Stimulated activated naive CD8-positive, alpha-beta T cell treated with anti-CD3 and anti-CD28 coated beads, Interleukin-15, Interleukin-2, amounts not matched to agents 100 ng/mL and 50 ng/mL, for 24 hours (primary cell): ENCODE results near the gene TSEN34.
A peak's percentile ranks its signal among the peaks of the same experiment; 100 is the strongest.
"Not testable (repeated sequence)": the region's sequence is repeated elsewhere in the genome, so short reads cannot be mapped to it uniquely, and the experiment has no call there.

Source experiments
- H3K27ac Mint-ChIP-seq: one replicate; pipeline ENCODE4 v1.8.0; 2021; ENCODE audit warnings: mild to moderate bottlenecking, mixed read lengths
- H3K27me3 Mint-ChIP-seq: one replicate; pipeline ENCODE4 v1.8.0; 2021; ENCODE audit warnings: mixed read lengths
- H3K36me3 Mint-ChIP-seq: one replicate; pipeline ENCODE4 v1.8.0; 2021; ENCODE audit warnings: low read depth, mixed read lengths
- H3K4me1 Mint-ChIP-seq: one replicate; pipeline ENCODE4 v1.8.0; 2021; ENCODE audit warnings: low read depth, mixed read lengths
- H3K4me3 Mint-ChIP-seq: one replicate; pipeline ENCODE4 v1.8.0; 2021; ENCODE audit warnings: mild to moderate bottlenecking, mixed read lengths
- H3K9me3 Mint-ChIP-seq: one replicate; pipeline ENCODE4 v1.8.0; 2021; ENCODE audit warnings: mixed read lengths

The TSEN34 gene

GRCh38 chr19:54156490-54156889 is 34.6 kb upstream of the TSEN34 start:
- Mint-ChIP-seq H3K27me3 (no peaks in the 10 kb centered on the region), H3K36me3 (peaks cover 42% of the 10 kb centered on the region), H3K27ac (no peak overlapping the region), H3K9me3 (no peaks in the 10 kb centered on the region), H3K4me3 (no peak overlapping the region), H3K4me1 (peaks cover 61% of the 10 kb centered on the region)

- H3K4me1 Mint-ChIP-seq: peaks cover 66% of the 10 kb centered on the region
- H3K9me3 Mint-ChIP-seq: no peaks in the 10 kb centered on the region
- H3K36me3 Mint-ChIP-seq: peaks cover 38% of the 10 kb centered on the region
- H3K27ac Mint-ChIP-seq: peak overlapping the region; percentile 71
- H3K4me3 Mint-ChIP-seq: no peak overlapping the region
- no peaks in the 10 kb centered on the region for H3K27me3 Mint-ChIP-seq
Observed at GRCh38 chr19:54156953-54157352, 34.2 kb upstream of the TSEN34 start.

GRCh38 chr19:54158812-54159351 is 32.2 kb upstream of the TSEN34 start:
- H3K36me3 Mint-ChIP-seq: peaks cover 30% of the 10 kb centered on the region
- H3K9me3 Mint-ChIP-seq: no peaks in the 10 kb centered on the region
- peaks cover 75% of the 10 kb centered on the region for H3K4me1 Mint-ChIP-seq
- peak overlapping the region; percentile 99 for H3K27ac Mint-ChIP-seq
- H3K27me3 Mint-ChIP-seq: peaks cover 6% of the 10 kb centered on the region
- H3K4me3 Mint-ChIP-seq: peak overlapping the region; percentile 97

- Mint-ChIP-seq H3K9me3 (no peaks in the 10 kb centered on the region), H3K4me3 (peak within 1 kb of the TSS; percentile 97), H3K36me3 (peaks cover 23% of the 10 kb centered on the region), H3K27ac (peak within 1 kb of the TSS; percentile 99), H3K4me1 (peaks cover 75% of the 10 kb centered on the region), H3K27me3 (peaks cover 11% of the 10 kb centered on the region)
Observed at GRCh38 chr19:54159352-54160181, 31.5 kb upstream of the TSEN34 start, which contains the start of gene LENG1. Gene LENG1 (minus strand): TSS chr19:54159721. CDS start chr19:54159695, 26 bp downstream.

- H3K36me3 Mint-ChIP-seq: peaks cover 18% of the 10 kb centered on the region
- H3K9me3 Mint-ChIP-seq: no peaks in the 10 kb centered on the region
- H3K4me3 Mint-ChIP-seq: peak overlapping the region; percentile 97
- peaks cover 72% of the 10 kb centered on the region for H3K4me1 Mint-ChIP-seq
- peak overlapping the region; percentile 99 for H3K27ac Mint-ChIP-seq
- peaks cover 13% of the 10 kb centered on the region for H3K27me3 Mint-ChIP-seq
Observed at GRCh38 chr19:54160182-54160811, 30.8 kb upstream of the TSEN34 start.

- H3K9me3 Mint-ChIP-seq: no peaks in the 10 kb centered on the region
- H3K27ac Mint-ChIP-seq: peak overlapping the region; percentile 99
- peak overlapping the region; percentile 97 for H3K4me3 Mint-ChIP-seq
- H3K27me3 Mint-ChIP-seq: peaks cover 18% of the 10 kb centered on the region
- peaks cover 15% of the 10 kb centered on the region for H3K36me3 Mint-ChIP-seq
- peaks cover 72% of the 10 kb centered on the region for H3K4me1 Mint-ChIP-seq
Observed at GRCh38 chr19:54160854-54161253, 30.3 kb upstream of the TSEN34 start.

- H3K9me3 Mint-ChIP-seq: no peaks in the 10 kb centered on the region
- H3K36me3 Mint-ChIP-seq: peaks cover 3% of the 10 kb centered on the region
- peak overlapping the region; percentile 79 for H3K4me3 Mint-ChIP-seq
- peaks cover 19% of the 10 kb centered on the region for H3K27me3 Mint-ChIP-seq
- peak overlapping the region; percentile 38 for H3K27ac Mint-ChIP-seq
- H3K4me1 Mint-ChIP-seq: peaks cover 67% of the 10 kb centered on the region
Observed at GRCh38 chr19:54162241-54162805, 28.8 kb upstream of the TSEN34 start.

GRCh38 chr19:54162884-54163283 is 28.2 kb upstream of the TSEN34 start:
- Mint-ChIP-seq H3K9me3 (no peaks in the 10 kb centered on the region), H3K27ac (no peak overlapping the region), H3K36me3 (peaks cover 3% of the 10 kb centered on the region), H3K27me3 (peaks cover 19% of the 10 kb centered on the region), H3K4me3 (peak overlapping the region; percentile 79), H3K4me1 (peaks cover 63% of the 10 kb centered on the region)

- no peak overlapping the region for H3K27ac Mint-ChIP-seq
- H3K9me3 Mint-ChIP-seq: no peaks in the 10 kb centered on the region
- H3K36me3 Mint-ChIP-seq: peaks cover 1% of the 10 kb centered on the region
- H3K4me3 Mint-ChIP-seq: peak overlapping the region; percentile 57
- H3K4me1 Mint-ChIP-seq: peaks cover 48% of the 10 kb centered on the region
- H3K27me3 Mint-ChIP-seq: peaks cover 19% of the 10 kb centered on the region
Observed at GRCh38 chr19:54164369-54165068, 26.6 kb upstream of the TSEN34 start.

GRCh38 chr19:54165222-54165621 is 25.9 kb upstream of the TSEN34 start:
- Mint-ChIP-seq H3K27me3 (peaks cover 19% of the 10 kb centered on the region), H3K4me3 (no peak overlapping the region), H3K27ac (no peak overlapping the region), H3K9me3 (no peaks in the 10 kb centered on the region), H3K36me3 (no peaks in the 10 kb centered on the region), H3K4me1 (peaks cover 41% of the 10 kb centered on the region)

- H3K27me3 Mint-ChIP-seq: peaks cover 13% of the 10 kb centered on the region
- no peaks in the 10 kb centered on the region for H3K9me3 Mint-ChIP-seq
- H3K4me1 Mint-ChIP-seq: peaks cover 13% of the 10 kb centered on the region
- no peak overlapping the region for H3K27ac Mint-ChIP-seq
- no peaks in the 10 kb centered on the region for H3K36me3 Mint-ChIP-seq
- no peak overlapping the region for H3K4me3 Mint-ChIP-seq
Observed at GRCh38 chr19:54168174-54168917, 22.8 kb upstream of the TSEN34 start.

GRCh38 chr19:54169149-54169740 is 21.9 kb upstream of the TSEN34 start:
- Mint-ChIP-seq H3K4me3 (no peak overlapping the region), H3K9me3 (no peaks in the 10 kb centered on the region), H3K36me3 (no peaks in the 10 kb centered on the region), H3K4me1 (peaks cover 7% of the 10 kb centered on the region), H3K27ac (no peak overlapping the region), H3K27me3 (peaks cover 11% of the 10 kb centered on the region)

- not testable (repeated sequence) for H3K27me3 Mint-ChIP-seq, H3K4me1 Mint-ChIP-seq, H3K9me3 Mint-ChIP-seq, H3K27ac Mint-ChIP-seq, H3K4me3 Mint-ChIP-seq
- peaks cover 12% of the 10 kb centered on the region for H3K36me3 Mint-ChIP-seq
Observed at GRCh38 chr19:54171736-54172431, 19.2 kb upstream of the TSEN34 start.
